ENCODE measurements around the gene PRDM1. TPM values are rescaled to one million over a fixed set of nuclear protein-coding genes. Genes with fewer than 3 reads are reported as not detected.

PRDM1 gene
- total and polyA plus RNA-seq, 9 donors: 2.5 to 7.8 (median 3.7) TPM

GRCh38 chr6:106122938-106123656 is 37.0 kb downstream of the PRDM1 start:
- H3K27me3 ChIP-seq (ENCODE audit: control insufficient read depth, insufficient read depth, low read length): no peaks in the 10 kb centered on the region
- no peak for DNase-seq
- WGBS (ENCODE audit: insufficient coverage): 20% methylated on average over 1 of the region's 6 CpGs
- no peaks in the 10 kb centered on the region for H3K4me1 ChIP-seq (ENCODE audit: control insufficient read depth, insufficient read depth, low read length)
- no peaks in the 10 kb centered on the region for H3K9me3 ChIP-seq (replicated peaks; ENCODE audit: control insufficient read depth, low read depth, low read length)
- H3K27ac ChIP-seq (ENCODE audit: low read length): no peak overlapping the region
- no peak overlapping the region for H3K4me3 ChIP-seq (ENCODE audit: low read length)
- no peaks in the 10 kb centered on the region for H3K36me3 ChIP-seq (ENCODE audit: control insufficient read depth, insufficient read depth, low read length)

GRCh38 chr6:106124015-106124414 is 37.9 kb downstream of the PRDM1 start:
- Histone ChIP-seq H3K4me3 (ENCODE audit: low read length) (no peak overlapping the region), H3K36me3 (ENCODE audit: control insufficient read depth, insufficient read depth, low read length) (no peaks in the 10 kb centered on the region), H3K9me3 (replicated peaks; ENCODE audit: control insufficient read depth, low read depth, low read length) (no peaks in the 10 kb centered on the region), H3K4me1 (ENCODE audit: control insufficient read depth, insufficient read depth, low read length) (no peaks in the 10 kb centered on the region), H3K27ac (ENCODE audit: low read length) (no peak overlapping the region), H3K27me3 (ENCODE audit: control insufficient read depth, insufficient read depth, low read length) (no peaks in the 10 kb centered on the region)
- WGBS (ENCODE audit: insufficient coverage): no CpG with 5 or more reads among the region's 4 CpGs
- no peak for DNase-seq

- H3K27ac ChIP-seq (ENCODE audit: low read length): no peak overlapping the region
- DNase-seq: no peak
- H3K27me3 ChIP-seq (ENCODE audit: control insufficient read depth, insufficient read depth, low read length): no peaks in the 10 kb centered on the region
- no peaks in the 10 kb centered on the region for H3K9me3 ChIP-seq (replicated peaks; ENCODE audit: control insufficient read depth, low read depth, low read length)
- WGBS (ENCODE audit: insufficient coverage): 56% methylated on average over 4 of the region's 10 CpGs
- H3K36me3 ChIP-seq (ENCODE audit: control insufficient read depth, insufficient read depth, low read length): no peaks in the 10 kb centered on the region
- no peaks in the 10 kb centered on the region for H3K4me1 ChIP-seq (ENCODE audit: control insufficient read depth, insufficient read depth, low read length)
- no peak overlapping the region for H3K4me3 ChIP-seq (ENCODE audit: low read length)
These were observed 38.6 kb downstream of the PRDM1 start for GRCh38 chr6:106124437-106125430.

- Histone ChIP-seq H3K36me3 (ENCODE audit: control insufficient read depth, insufficient read depth, low read length) (no peaks in the 10 kb centered on the region), H3K27ac (ENCODE audit: low read length) (no peak overlapping the region), H3K9me3 (replicated peaks; ENCODE audit: control insufficient read depth, low read depth, low read length) (no peaks in the 10 kb centered on the region), H3K4me1 (ENCODE audit: control insufficient read depth, insufficient read depth, low read length) (no peaks in the 10 kb centered on the region), H3K4me3 (ENCODE audit: low read length) (no peak overlapping the region), H3K27me3 (ENCODE audit: control insufficient read depth, insufficient read depth, low read length) (no peaks in the 10 kb centered on the region)
- no peak for DNase-seq
- 86% methylated on average over 5 of the region's 11 CpGs for WGBS (ENCODE audit: insufficient coverage)
These were observed 39.8 kb downstream of the PRDM1 start for GRCh38 chr6:106125925-106126435.

GRCh38 chr6:106126482-106126881 is 40.3 kb downstream of the PRDM1 start:
- Histone ChIP-seq H3K36me3 (ENCODE audit: control insufficient read depth, insufficient read depth, low read length) (no peaks in the 10 kb centered on the region), H3K27ac (ENCODE audit: low read length) (no peak overlapping the region), H3K4me3 (ENCODE audit: low read length) (no peak overlapping the region), H3K27me3 (ENCODE audit: control insufficient read depth, insufficient read depth, low read length) (no peaks in the 10 kb centered on the region), H3K4me1 (ENCODE audit: control insufficient read depth, insufficient read depth, low read length) (no peaks in the 10 kb centered on the region), H3K9me3 (replicated peaks; ENCODE audit: control insufficient read depth, low read depth, low read length) (no peaks in the 10 kb centered on the region)
- no peak for DNase-seq
- WGBS (ENCODE audit: insufficient coverage): no CpG with 5 or more reads among the region's 3 CpGs

GRCh38 chr6:106128981-106129781 is 43.0 kb downstream of the PRDM1 start:
- Histone ChIP-seq H3K9me3 (replicated peaks; ENCODE audit: control insufficient read depth, low read depth, low read length) (no peaks in the 10 kb centered on the region), H3K27me3 (ENCODE audit: control insufficient read depth, insufficient read depth, low read length) (no peaks in the 10 kb centered on the region), H3K4me3 (ENCODE audit: low read length) (no peak overlapping the region), H3K27ac (ENCODE audit: low read length) (no peak overlapping the region), H3K4me1 (ENCODE audit: control insufficient read depth, insufficient read depth, low read length) (peaks cover 3% of the 10 kb centered on the region), H3K36me3 (ENCODE audit: control insufficient read depth, insufficient read depth, low read length) (no peaks in the 10 kb centered on the region)
- no peak for DNase-seq
- WGBS (ENCODE audit: insufficient coverage): 70% methylated on average over 3 of the region's 9 CpGs

GRCh38 chr6:106132153-106132698 is 46.1 kb downstream of the PRDM1 start:
- Histone ChIP-seq H3K27me3 (ENCODE audit: control insufficient read depth, insufficient read depth, low read length) (no peaks in the 10 kb centered on the region), H3K4me3 (ENCODE audit: low read length) (no peak overlapping the region), H3K4me1 (ENCODE audit: control insufficient read depth, insufficient read depth, low read length) (peaks cover 6% of the 10 kb centered on the region), H3K9me3 (replicated peaks; ENCODE audit: control insufficient read depth, low read depth, low read length) (no peaks in the 10 kb centered on the region), H3K36me3 (ENCODE audit: control insufficient read depth, insufficient read depth, low read length) (no peaks in the 10 kb centered on the region), H3K27ac (ENCODE audit: low read length) (no peak overlapping the region)
- WGBS (ENCODE audit: insufficient coverage): 48% methylated on average over 6 of the region's 10 CpGs
- no peak for DNase-seq

GRCh38 chr6:106133040-106133439 is 46.9 kb downstream of the PRDM1 start:
- DNase-seq: no peak
- no peak overlapping the region for H3K4me3 ChIP-seq (ENCODE audit: low read length)
- no peaks in the 10 kb centered on the region for H3K9me3 ChIP-seq (replicated peaks; ENCODE audit: control insufficient read depth, low read depth, low read length)
- peaks cover 6% of the 10 kb centered on the region for H3K4me1 ChIP-seq (ENCODE audit: control insufficient read depth, insufficient read depth, low read length)
- H3K27me3 ChIP-seq (ENCODE audit: control insufficient read depth, insufficient read depth, low read length): no peaks in the 10 kb centered on the region
- WGBS (ENCODE audit: insufficient coverage): 80% methylated on average over 1 of the region's 6 CpGs
- no peaks in the 10 kb centered on the region for H3K36me3 ChIP-seq (ENCODE audit: control insufficient read depth, insufficient read depth, low read length)
- H3K27ac ChIP-seq (ENCODE audit: low read length): no peak overlapping the region

GRCh38 chr6:106134087-106134770 is 48.1 kb downstream of the PRDM1 start:
- no peak for DNase-seq
- Histone ChIP-seq H3K4me3 (ENCODE audit: low read length) (no peak overlapping the region), H3K4me1 (ENCODE audit: control insufficient read depth, insufficient read depth, low read length) (peaks cover 6% of the 10 kb centered on the region), H3K36me3 (ENCODE audit: control insufficient read depth, insufficient read depth, low read length) (no peaks in the 10 kb centered on the region), H3K27me3 (ENCODE audit: control insufficient read depth, insufficient read depth, low read length) (no peaks in the 10 kb centered on the region), H3K9me3 (replicated peaks; ENCODE audit: control insufficient read depth, low read depth, low read length) (no peaks in the 10 kb centered on the region), H3K27ac (ENCODE audit: low read length) (no peak overlapping the region)
- WGBS (ENCODE audit: insufficient coverage): 60% methylated on average over 16 of the region's 17 CpGs
